GM21423 (cell line): ENCODE results near the gene HRH4.

Experiments used
- ATAC-seq: cut with Tn5 transposase; IDR thresholded peaks from one replicate; pipeline ENCODE4 v1.9.1; 2021; ENCODE audit warnings: mild to moderate bottlenecking, moderate library complexity; ENCODE audit not compliant: unreplicated experiment

Gene HRH4, protein sequence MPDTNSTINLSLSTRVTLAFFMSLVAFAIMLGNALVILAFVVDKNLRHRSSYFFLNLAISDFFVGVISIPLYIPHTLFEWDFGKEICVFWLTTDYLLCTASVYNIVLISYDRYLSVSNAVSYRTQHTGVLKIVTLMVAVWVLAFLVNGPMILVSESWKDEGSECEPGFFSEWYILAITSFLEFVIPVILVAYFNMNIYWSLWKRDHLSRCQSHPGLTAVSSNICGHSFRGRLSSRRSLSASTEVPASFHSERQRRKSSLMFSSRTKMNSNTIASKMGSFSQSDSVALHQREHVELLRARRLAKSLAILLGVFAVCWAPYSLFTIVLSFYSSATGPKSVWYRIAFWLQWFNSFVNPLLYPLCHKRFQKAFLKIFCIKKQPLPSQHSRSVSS

DNA sequence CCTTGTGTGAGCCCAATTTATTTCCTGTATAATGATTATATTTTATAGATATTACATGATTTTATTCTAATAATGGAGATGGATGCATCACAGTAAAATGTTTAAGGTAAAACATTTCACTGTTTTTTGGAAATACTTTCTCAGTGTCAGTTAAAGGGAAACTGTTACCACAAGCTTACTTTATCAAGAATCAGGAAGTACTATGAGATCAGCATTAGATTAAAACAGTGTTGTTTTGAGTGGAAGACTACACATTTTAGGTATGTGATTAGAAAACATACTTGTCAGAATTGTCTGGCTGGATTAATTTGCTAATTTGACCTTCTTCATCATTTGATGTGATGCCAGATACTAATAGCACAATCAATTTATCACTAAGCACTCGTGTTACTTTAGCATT is at the start of gene HRH4:
Gene HRH4, plus strand, starts transcription at position 250 of the 400 bp plus-strand sequence. Its CDS starts 92 bp downstream, at position 342.
- no peak for ATAC-seq

GRCh38 chr18:24413148-24413547 is 47.3 kb upstream of the HRH4 start:
- ATAC-seq, result no peak

DNA sequence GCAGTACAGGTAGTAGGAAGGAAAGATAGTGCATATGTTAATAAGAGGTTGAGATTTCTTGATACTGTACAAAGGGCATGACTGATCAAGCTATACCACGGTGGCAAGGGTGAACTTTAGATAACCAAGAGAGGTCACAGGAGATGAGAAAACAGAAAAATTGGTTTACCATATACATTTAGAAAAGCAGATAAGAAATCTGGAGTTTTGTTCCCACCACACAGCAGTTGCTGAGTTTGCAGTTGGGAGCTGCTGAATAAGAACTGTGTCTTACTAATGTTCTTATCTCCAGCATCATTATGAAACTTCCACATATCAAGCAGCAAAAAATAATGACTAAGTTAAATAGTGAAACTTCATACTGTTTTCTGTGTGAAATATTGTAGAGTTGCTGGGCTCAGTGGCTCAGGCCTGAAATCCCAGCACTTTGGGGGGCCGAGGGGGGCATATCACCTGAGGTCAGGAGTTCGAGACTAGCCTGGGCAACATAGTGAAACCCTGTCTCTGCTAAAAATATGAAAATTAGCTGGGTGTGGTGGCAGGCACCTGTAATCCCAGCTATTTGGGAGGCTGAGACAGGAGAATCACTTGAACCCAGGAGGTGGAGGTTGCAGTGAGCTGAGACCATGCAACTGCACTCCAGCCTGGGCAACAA is 46.0 kb upstream of the HRH4 start:
- no peak for ATAC-seq

DNA sequence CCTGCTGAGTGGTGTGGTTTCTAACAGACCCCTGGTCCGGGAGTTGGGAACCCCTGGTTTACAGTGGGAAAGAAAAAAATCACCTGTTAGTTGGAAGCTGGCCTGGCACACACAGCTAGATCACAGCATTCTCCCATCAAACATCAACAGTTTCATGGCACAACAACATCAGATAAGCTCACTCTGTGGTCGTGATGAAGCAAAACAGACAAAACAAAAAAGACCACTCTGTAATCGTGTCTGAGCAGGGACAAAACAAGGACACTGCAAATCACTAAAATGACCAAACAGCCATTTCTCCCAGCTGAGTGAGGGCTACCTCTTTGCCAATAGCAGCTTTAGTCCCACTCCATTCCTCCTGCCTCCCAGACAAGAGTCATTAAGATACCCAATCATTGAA is 43.0 kb upstream of the HRH4 start:
- ATAC-seq, result no peak

- no peak for ATAC-seq
These were observed 39.9 kb upstream of the HRH4 start for GRCh38 chr18:24420551-24420950.

GRCh38 chr18:24421831-24422230 is 38.6 kb upstream of the HRH4 start:
- ATAC-seq, result no peak

DNA sequence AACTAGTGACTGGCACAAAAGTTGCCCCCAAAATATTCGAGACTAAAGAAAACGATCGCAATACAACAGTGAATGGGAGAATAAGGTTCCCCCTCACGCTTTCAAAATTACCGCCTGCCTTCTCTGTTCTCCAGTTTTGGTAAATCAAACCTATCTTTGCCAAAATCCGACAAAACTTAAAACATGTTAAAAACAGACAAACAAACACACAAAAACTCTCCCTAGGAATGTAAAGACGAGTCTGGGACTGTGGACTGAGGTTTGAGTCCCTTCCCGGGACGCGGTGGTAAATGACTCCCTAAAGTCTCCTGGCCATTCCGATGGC is 34.4 kb upstream of the HRH4 start:
- ATAC-seq, result no peak

DNA sequence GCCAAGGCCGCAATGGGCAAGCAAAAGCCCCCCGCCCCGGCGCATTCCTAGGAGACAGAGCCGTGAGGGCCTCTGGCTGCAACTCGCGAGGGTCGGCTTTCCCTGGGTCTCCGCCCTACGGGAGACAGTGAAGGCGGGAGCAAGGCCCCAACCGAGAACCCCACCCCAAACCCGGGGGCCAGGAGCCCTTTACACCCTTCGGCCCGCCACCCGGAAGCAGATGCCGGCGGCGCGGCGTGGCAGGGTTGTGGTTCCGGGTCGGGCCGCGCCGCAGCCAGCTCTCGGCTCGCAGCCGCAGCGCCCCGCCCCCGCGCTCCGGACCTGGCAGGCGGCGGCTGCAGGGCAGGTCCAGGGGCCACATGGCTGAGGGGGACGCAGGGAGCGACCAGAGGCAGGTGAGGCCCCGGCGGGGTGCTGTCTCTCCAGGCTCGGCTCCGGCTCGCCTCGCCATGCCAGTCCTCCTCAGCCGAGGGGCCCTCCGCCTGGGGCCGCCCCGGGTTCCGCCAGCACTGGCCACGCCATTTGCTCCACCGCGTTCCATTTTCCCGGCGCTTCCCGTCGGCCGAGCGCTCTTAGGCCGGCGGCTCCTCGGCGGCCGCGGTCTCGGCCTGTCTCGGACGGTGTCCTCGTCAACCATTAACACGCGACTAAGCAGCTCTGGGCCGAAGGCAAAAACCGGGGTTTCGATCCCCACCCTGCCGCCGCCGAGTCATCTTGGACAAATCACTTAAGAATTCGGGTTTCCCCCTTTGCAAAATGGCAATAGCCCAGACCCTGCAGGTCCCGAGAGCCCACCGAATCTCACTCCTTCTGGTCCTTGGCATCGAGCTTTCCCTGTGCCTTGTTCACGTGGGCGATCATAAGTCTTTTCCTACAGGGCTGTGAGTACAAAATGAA is 33.8 kb upstream of the HRH4 start, which contains the start of gene IMPACT:
Gene IMPACT, plus strand, starts transcription at position 273 of the 897 bp plus-strand sequence. Its CDS starts 87 bp downstream, at position 360.
- peak; percentile 91 for ATAC-seq

DNA sequence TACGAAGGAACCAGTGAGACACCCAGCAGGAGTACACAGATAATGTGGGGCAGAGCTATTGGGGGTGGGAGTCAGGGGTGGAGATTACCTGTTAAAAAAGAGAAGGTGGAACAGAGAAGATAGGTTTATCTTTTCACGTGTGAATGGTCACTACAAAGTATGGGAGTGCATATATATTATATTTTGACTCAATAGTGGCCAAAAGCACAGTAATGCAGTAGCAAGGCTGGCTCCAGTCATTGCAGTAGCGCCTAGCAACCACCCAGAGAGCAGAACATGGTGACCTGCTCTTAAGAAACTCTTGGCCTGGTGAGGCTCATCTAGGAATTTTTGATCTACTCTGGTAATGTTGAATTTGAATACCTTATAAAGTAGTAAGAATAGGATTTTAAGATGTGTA is 33.0 kb upstream of the HRH4 start:
- no peak for ATAC-seq

GRCh38 chr18:24428709-24429108 is 31.7 kb upstream of the HRH4 start:
- ATAC-seq, result no peak

GRCh38 chr18:24429188-24429587 is 31.2 kb upstream of the HRH4 start:
- ATAC-seq, result no peak

DNA sequence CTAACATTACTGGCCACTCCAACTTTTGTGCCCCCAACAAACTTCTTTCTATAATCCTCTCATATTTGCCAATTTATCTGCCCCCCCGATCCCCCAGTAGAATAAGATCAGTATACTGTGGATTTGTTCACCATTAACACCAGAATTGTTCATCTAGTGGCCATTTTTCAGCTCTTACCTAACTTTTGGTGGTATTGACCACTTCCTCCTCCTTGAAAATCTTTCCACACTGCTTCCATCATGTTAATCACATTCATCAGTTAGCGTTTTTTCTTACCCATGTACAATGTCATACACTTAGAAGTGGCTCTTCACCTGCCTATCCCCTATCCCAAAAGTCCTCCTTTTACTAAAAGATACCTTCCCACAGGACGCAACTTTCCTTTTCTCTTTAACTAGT is 27.8 kb upstream of the HRH4 start:
- ATAC-seq, result no peak

- ATAC-seq, result no peak
These were observed 23.5 kb upstream of the HRH4 start for GRCh38 chr18:24436939-24437338.

- peak; percentile 81 for ATAC-seq
These were observed 16.6 kb upstream of the HRH4 start for GRCh38 chr18:24443870-24444269.

DNA sequence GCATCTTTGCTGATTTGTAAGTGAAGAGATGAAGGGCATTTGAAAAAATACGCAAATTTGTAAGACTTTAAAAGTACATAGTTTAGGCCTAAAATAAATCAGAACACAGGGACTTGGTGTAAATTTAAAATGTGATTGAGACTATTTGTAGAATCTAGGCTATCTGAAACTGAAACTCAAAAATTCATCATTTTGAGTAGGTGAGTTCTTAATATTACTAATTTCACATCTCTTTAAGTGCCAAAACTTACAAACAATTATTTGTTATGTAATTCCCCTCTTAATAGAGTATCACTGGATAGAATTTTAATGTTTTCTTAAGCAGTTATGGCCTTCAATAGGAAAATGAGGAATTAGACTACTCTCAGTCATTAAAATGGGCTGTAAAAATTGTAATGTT is 14.0 kb upstream of the HRH4 start:
- ATAC-seq, result peak; percentile 47

GRCh38 chr18:24446953-24447538 is 13.4 kb upstream of the HRH4 start:
- ATAC-seq, result peak; percentile 4

- no peak for ATAC-seq
These were observed 12.5 kb upstream of the HRH4 start for GRCh38 chr18:24447961-24448360.

GRCh38 chr18:24456549-24456948 is 3.9 kb upstream of the HRH4 start:
- peak; percentile 86 for ATAC-seq

- no peak for ATAC-seq
These were observed 665 bp upstream of the HRH4 start for GRCh38 chr18:24459772-24460171.

GRCh38 chr18:24461996-24462395 is 1.6 kb downstream of the HRH4 start:
- ATAC-seq, result no peak
